ENCODE data around the gene TMEM184A. TPM values are rescaled to one million over a fixed set of nuclear protein-coding genes. Genes with fewer than 3 reads are reported as not detected.

The TMEM184A gene
- total RNA-seq, 2 donors from 2014 or later: 35.8 to 54.3 TPM

GRCh38 chr7:1547777-1548437 is 8.1 kb downstream of the TMEM184A start:
- no peaks in the 10 kb centered on the region for H3K36me3 ChIP-seq
- no peak for TF ChIP-seq CTCF (IDR thresholded peaks at IDR 0.05)
- no peak for DNase-seq
- H3K4me1 ChIP-seq: peaks cover 3% of the 10 kb centered on the region
- no peaks in the 10 kb centered on the region for H3K27me3 ChIP-seq
- no peak overlapping the region for H3K27ac ChIP-seq
- H3K9ac ChIP-seq (ENCODE audit: low read depth in 2 of 2, low read length in 2 of 2): no peak overlapping the region
- no peak overlapping the region for H3K4me3 ChIP-seq
- no peaks in the 10 kb centered on the region for H3K9me3 ChIP-seq
- intact Hi-C loops (cut with DNase I): no loop called here

DNA sequence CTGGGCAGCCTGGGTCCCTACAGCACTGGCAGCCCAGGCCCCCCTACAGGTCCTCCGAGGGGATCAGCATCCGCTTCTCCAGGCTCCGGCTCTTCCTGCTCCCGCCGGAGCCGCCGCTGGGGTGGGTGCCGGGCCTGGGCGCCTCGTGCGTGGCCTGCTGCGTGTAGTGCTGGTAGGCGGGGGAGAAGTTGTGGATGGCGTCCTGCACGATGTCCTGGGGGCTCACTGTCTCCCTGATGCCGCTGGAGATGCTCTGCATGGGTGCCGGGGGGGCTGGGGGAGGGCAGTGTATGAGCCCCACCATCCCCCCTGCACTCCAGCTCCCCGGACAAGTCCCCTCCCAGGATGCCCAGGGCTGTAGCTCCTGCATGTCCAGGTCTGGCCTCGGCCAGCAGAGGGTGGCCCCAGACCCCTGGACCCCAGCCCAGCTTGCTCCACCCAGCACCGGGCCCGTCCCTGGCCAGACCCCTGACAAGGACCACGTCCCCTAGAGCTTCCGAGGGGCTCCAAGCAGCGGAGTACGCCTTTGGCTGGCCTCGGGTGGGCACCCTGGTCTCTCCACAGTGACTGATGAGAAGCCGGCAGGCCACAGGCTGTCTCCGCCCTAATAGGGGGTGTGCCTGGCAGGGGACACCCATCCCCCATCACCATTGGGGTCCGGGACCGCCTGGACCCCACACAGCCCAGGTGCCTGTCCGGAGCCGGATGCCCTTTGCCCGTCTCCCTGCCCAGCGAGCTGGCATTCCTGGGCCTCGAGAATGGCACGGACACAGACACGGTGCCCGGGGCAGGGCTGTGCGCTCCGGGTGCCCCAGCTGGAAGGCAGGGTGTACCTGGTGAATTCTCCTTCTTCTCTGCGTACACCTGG is 8.9 kb downstream of the TMEM184A start:
- H3K4me3 ChIP-seq: no peak overlapping the region
- H3K4me1 ChIP-seq: peaks cover 3% of the 10 kb centered on the region
- no peak overlapping the region for H3K27ac ChIP-seq
- H3K36me3 ChIP-seq: no peaks in the 10 kb centered on the region
- intact Hi-C loops (cut with DNase I): no loop called here
- H3K9ac ChIP-seq (ENCODE audit: low read depth in 2 of 2, low read length in 2 of 2): no peak overlapping the region
- H3K27me3 ChIP-seq: no peaks in the 10 kb centered on the region
- H3K9me3 ChIP-seq: no peaks in the 10 kb centered on the region
- no peak for DNase-seq
- TF ChIP-seq CTCF (IDR thresholded peaks at IDR 0.05): no peak

DNA sequence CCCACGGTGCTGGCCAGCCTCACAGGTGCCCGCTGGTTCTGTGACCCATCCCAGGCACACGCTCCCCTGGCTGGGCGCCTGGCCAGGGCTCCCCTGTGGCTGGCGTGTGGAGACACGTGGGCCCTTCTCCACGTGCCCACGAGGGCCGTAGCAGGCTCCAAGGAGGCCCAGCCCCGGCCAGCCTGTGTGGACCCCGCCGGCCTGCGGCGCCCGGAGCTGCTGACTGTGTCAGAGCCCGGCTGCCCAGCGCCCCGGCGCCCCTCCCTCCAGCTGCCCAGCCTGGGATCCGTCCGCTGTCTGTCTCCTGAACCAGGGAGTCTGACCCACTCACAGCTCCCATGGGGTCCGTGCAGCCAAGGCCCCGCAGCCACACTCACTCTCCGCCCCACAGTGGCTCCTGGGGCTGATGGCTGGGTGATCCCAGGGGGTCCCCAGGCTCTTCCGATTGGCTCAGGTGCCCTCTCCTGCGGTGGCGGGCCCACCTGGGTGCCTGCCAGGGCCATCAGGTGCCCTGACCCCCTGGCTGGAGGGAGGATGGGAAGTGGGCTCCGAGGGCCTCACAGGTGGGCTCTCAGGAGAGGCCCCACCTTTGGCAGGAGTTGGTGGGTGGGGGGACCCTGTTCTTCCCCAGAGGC is 9.6 kb downstream of the TMEM184A start:
- intact Hi-C loops (cut with DNase I): no loop called here
- peaks cover 3% of the 10 kb centered on the region for H3K4me1 ChIP-seq
- no peak overlapping the region for H3K27ac ChIP-seq
- H3K36me3 ChIP-seq: no peaks in the 10 kb centered on the region
- H3K9me3 ChIP-seq: no peaks in the 10 kb centered on the region
- TF ChIP-seq CTCF (IDR thresholded peaks at IDR 0.05): no peak
- H3K4me3 ChIP-seq: no peak overlapping the region
- no peaks in the 10 kb centered on the region for H3K27me3 ChIP-seq
- no peak overlapping the region for H3K9ac ChIP-seq (ENCODE audit: low read depth in 2 of 2, low read length in 2 of 2)
- no peak for DNase-seq

GRCh38 chr7:1545417-1546246 is 10.4 kb downstream of the TMEM184A start:
- Histone ChIP-seq H3K27ac (no peak overlapping the region), H3K4me3 (no peak overlapping the region), H3K36me3 (peaks cover 5% of the 10 kb centered on the region), H3K9me3 (no peaks in the 10 kb centered on the region), H3K9ac (ENCODE audit: low read depth in 2 of 2, low read length in 2 of 2) (no peak overlapping the region), H3K4me1 (peaks cover 3% of the 10 kb centered on the region), H3K27me3 (no peaks in the 10 kb centered on the region)
- intact Hi-C loops (cut with DNase I): no loop called here
- TF ChIP-seq CTCF (IDR thresholded peaks at IDR 0.05): no peak
- DNase-seq: no peak

DNA sequence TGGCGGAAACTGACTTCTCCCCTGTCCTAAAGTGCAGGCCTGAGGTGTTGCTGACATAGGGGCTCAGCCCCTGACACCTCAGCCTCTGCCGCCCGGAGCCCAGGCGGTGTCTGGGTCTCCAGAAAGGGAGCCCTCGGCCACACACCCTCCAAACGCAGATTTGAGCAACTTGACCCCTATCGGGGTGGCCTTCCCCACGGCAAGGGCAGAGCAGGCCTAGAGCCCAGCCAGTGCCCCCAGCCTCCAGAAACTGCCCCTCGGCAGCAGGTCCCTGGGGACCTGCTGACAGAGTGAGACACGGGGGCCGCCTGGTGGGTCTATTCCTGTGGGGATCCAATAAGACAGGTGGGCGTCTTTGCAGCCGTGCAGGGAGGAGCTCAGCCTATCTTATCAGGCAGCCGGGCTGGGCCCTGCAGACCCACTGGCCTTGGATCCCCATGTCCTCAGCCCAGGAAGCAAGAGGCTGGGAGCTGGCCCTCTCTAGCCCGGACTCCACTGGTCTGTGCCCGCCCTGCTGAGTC is 11.0 kb downstream of the TMEM184A start:
- intact Hi-C loops (cut with DNase I): no loop called here
- no peak overlapping the region for H3K9ac ChIP-seq (ENCODE audit: low read depth in 2 of 2, low read length in 2 of 2)
- no peak for DNase-seq
- no peak for TF ChIP-seq CTCF (IDR thresholded peaks at IDR 0.05)
- no peaks in the 10 kb centered on the region for H3K9me3 ChIP-seq
- no peaks in the 10 kb centered on the region for H3K27me3 ChIP-seq
- H3K4me3 ChIP-seq: no peak overlapping the region
- no peak overlapping the region for H3K27ac ChIP-seq
- peaks cover 3% of the 10 kb centered on the region for H3K4me1 ChIP-seq
- peaks cover 11% of the 10 kb centered on the region for H3K36me3 ChIP-seq

All from colonic mucosa (tissue), 4 donors.